ENCODE data around the gene GDPD4.

Gene GDPD4

GRCh38 chr11:77203901-77204753 is 97.4 kb downstream of the GDPD4 start:
- DNase-seq: no peak

- DNase-seq: no peak
These were observed 98.3 kb downstream of the GDPD4 start for GRCh38 chr11:77202941-77203900.

- no peak for DNase-seq
These were observed 99.3 kb downstream of the GDPD4 start for GRCh38 chr11:77201991-77202841.

GRCh38 chr11:77201370-77201769 is 100.1 kb downstream of the GDPD4 start:
- DNase-seq: no peak

- no peak for DNase-seq
These were observed 100.9 kb downstream of the GDPD4 start for GRCh38 chr11:77200351-77201268.

GRCh38 chr11:77199137-77199745 is 102.2 kb downstream of the GDPD4 start:
- DNase-seq: no peak

- no peak for DNase-seq
These were observed 103.0 kb downstream of the GDPD4 start for GRCh38 chr11:77198440-77198849.

GRCh38 chr11:77197626-77198320 is 103.7 kb downstream of the GDPD4 start:
- no peak for DNase-seq

GRCh38 chr11:77196961-77197360 is 104.5 kb downstream of the GDPD4 start:
- DNase-seq: no peak

- DNase-seq: no peak
These were observed 106.3 kb downstream of the GDPD4 start for GRCh38 chr11:77195071-77195755.

- no peak for DNase-seq
These were observed 107.3 kb downstream of the GDPD4 start for GRCh38 chr11:77193911-77194830.

- DNase-seq: no peak
These were observed 108.3 kb downstream of the GDPD4 start for GRCh38 chr11:77193167-77193566.

- peak; percentile 46 for DNase-seq
These were observed 109.5 kb downstream of the GDPD4 start for GRCh38 chr11:77191823-77192495.

GRCh38 chr11:77191429-77191822 is 110.1 kb downstream of the GDPD4 start:
- DNase-seq: no peak

- DNase-seq: no peak
These were observed 111.0 kb downstream of the GDPD4 start for GRCh38 chr11:77190331-77191075.

- DNase-seq: no peak
These were observed 111.8 kb downstream of the GDPD4 start for GRCh38 chr11:77189588-77190210.
